HL-60 (cell line): ENCODE measurements around the gene TIGD4.

Experiments used
- DNase-seq, 2 experiments: peaks; one replicate each; pipeline ENCODE4 v3.0.0-alpha.2; 2010 to 2020; ENCODE audit warnings: low read depth in 1 of 2, low spot score in 1 of 2
- H3K27ac ChIP-seq: fragments of 250-450 bp; sonication (Bioruptor Pico); replicated peaks from 2 replicates; pipeline ENCODE4 v1.5.1; 2020; ENCODE audit warnings: mild to moderate bottlenecking, moderate library complexity
- H3K27me3 ChIP-seq: fragments of 250-450 bp; sonication (Bioruptor Pico); 2 replicates; pipeline ENCODE4 v1.5.1; 2021; ENCODE audit warnings: mild to moderate bottlenecking, moderate library complexity; ENCODE audit not compliant: insufficient read depth, poor library complexity, severe bottlenecking
- H3K4me3 ChIP-seq: replicated peaks from 2 replicates; pipeline ENCODE4 v1.5.1; 2011; ENCODE audit warnings: mild to moderate bottlenecking, control low read depth, low read length; ENCODE audit not compliant: insufficient read depth
- CTCF ChIP-seq: IDR thresholded peaks from one replicate; pipeline ENCODE4 v1.5.1; 2011; ENCODE audit warnings: low read length, control low read depth, inconsistent platforms; ENCODE audit not compliant: insufficient read depth
- GABPA ChIP-seq: IDR thresholded peaks from 2 replicates; pipeline ENCODE4 v1.6.1; 2012; ENCODE audit warnings: low read depth
- POLR2AphosphoS5 ChIP-seq: IDR thresholded peaks from 2 replicates; pipeline ENCODE4 v1.6.1; 2012; ENCODE audit warnings: low read depth
- REST ChIP-seq: IDR thresholded peaks from 2 replicates; pipeline ENCODE4 v1.6.1; 2012; ENCODE audit warnings: low read depth; ENCODE audit not compliant: insufficient replicate concordance
- SPI1 ChIP-seq: IDR thresholded peaks from 2 replicates; pipeline ENCODE4 v1.6.1; 2012; ENCODE audit warnings: low read depth, mild to moderate bottlenecking, borderline replicate concordance
- long read RNA-seq: library from polyadenylated mRNA; unstranded; transcript quantifications from one replicate; pipeline ENCODE4 v2.0.0, GENCODE V29; 2020

Gene TIGD4
- long read RNA-seq: 0 reads

GRCh38 chr4:152779513-152780266 is at the start of gene TIGD4, which contains the start of gene ARFIP1:
Gene TIGD4 (minus strand): TSS chr4:152779730. CDS start chr4:152771004, 8,726 bp downstream.
Gene ARFIP1 (plus strand): TSS chr4:152779954. CDS start chr4:152829634, 49,680 bp downstream.
- H3K4me3 ChIP-seq: peak within 1 kb of the TSS; percentile 82
- TF ChIP-seq CTCF (no peak), GABPA (peak; percentile 85), POLR2AphosphoS5 (peak; percentile 38; the same call in 1 of the 2 replicates), SPI1 (no peak), REST (no peak)

GRCh38 chr4:152828122-152828521 is 48.6 kb upstream of the TIGD4 start:
- Histone ChIP-seq H3K4me3 (no peak overlapping the region), H3K27ac (no peak overlapping the region), H3K27me3 (no peaks in the 10 kb centered on the region)
- no peak for TF ChIP-seq POLR2AphosphoS5
- TF ChIP-seq CTCF: no peak
- no peak for TF ChIP-seq REST
- TF ChIP-seq SPI1: no peak
- no peak for TF ChIP-seq GABPA
- no peak for DNase-seq

More at GRCh38 chr4:152779513-152780266, at the start of gene TIGD4, which contains the start of gene ARFIP1:
- H3K27me3 ChIP-seq: no peaks in the 10 kb centered on the region
- peak within 1 kb of the TSS; percentile 58 for H3K27ac ChIP-seq
- DNase-seq: peak; percentile 86 to 94

GRCh38 chr4:152825336-152825735 is 45.8 kb upstream of the TIGD4 start:
- no peak overlapping the region for H3K27ac ChIP-seq
- no peak for DNase-seq
- no peaks in the 10 kb centered on the region for H3K27me3 ChIP-seq
- H3K4me3 ChIP-seq: no peak overlapping the region
- no peak for TF ChIP-seq POLR2AphosphoS5
- TF ChIP-seq REST: no peak
- TF ChIP-seq SPI1: no peak
- no peak for TF ChIP-seq GABPA
- no peak for TF ChIP-seq CTCF
